NCI-H774 (cell line): ENCODE data around the gene CDC42BPB.

Experiments
- DNase-seq: peaks from one replicate; lab custom pipeline; 2025; lab: John Stamatoyannopoulos, UW

The CDC42BPB gene

GRCh38 chr14:102991376-102991775 is 66.0 kb downstream of the CDC42BPB start:
- DNase-seq: no peak

- no peak for DNase-seq
Measured at GRCh38 chr14:102988054-102988453, 69.3 kb downstream of the CDC42BPB start.

GRCh38 chr14:102986810-102987579 is 70.4 kb downstream of the CDC42BPB start:
- no peak for DNase-seq

GRCh38 chr14:102985665-102986064 is 71.7 kb downstream of the CDC42BPB start:
- no peak for DNase-seq

- no peak for DNase-seq
Measured at GRCh38 chr14:102984336-102985102, 72.8 kb downstream of the CDC42BPB start.

GRCh38 chr14:102983496-102983895 is 73.9 kb downstream of the CDC42BPB start:
- DNase-seq: no peak

- DNase-seq: no peak
Measured at GRCh38 chr14:102982852-102983470, 74.4 kb downstream of the CDC42BPB start.

- DNase-seq: no peak
Measured at GRCh38 chr14:102980409-102980810, 76.9 kb downstream of the CDC42BPB start.

- no peak for DNase-seq
Measured at GRCh38 chr14:102979406-102979805, 77.9 kb downstream of the CDC42BPB start.

GRCh38 chr14:102977475-102977874 is 79.9 kb downstream of the CDC42BPB start:
- DNase-seq: no peak

- DNase-seq: no peak
Measured at GRCh38 chr14:102975662-102976061, 81.7 kb downstream of the CDC42BPB start.

GRCh38 chr14:102973706-102974285 is 83.6 kb downstream of the CDC42BPB start:
- DNase-seq: no peak

- DNase-seq: no peak
Measured at GRCh38 chr14:102971836-102972606, 85.3 kb downstream of the CDC42BPB start.

GRCh38 chr14:102971314-102971713 is 86.0 kb downstream of the CDC42BPB start:
- DNase-seq: no peak

- DNase-seq: no peak
Measured at GRCh38 chr14:102970496-102970895, 86.9 kb downstream of the CDC42BPB start.

GRCh38 chr14:102969901-102970300 is 87.4 kb downstream of the CDC42BPB start:
- no peak for DNase-seq

GRCh38 chr14:102969060-102969791 is 88.1 kb downstream of the CDC42BPB start:
- no peak for DNase-seq

GRCh38 chr14:102968306-102968705 is 89.0 kb downstream of the CDC42BPB start:
- no peak for DNase-seq

- no peak for DNase-seq
Measured at GRCh38 chr14:102967506-102967795, 89.9 kb downstream of the CDC42BPB start.

GRCh38 chr14:102966681-102967505 is 90.5 kb downstream of the CDC42BPB start:
- DNase-seq: no peak
